CD4-positive, alpha-beta T cell treated with Interleukin-2 at 100 ng/mL for 4 hours (primary cell): ENCODE data around the gene EIF4E2.
"Not testable (repeated sequence)": the region's sequence is repeated elsewhere in the genome, so short reads cannot be mapped to it uniquely, and the experiment has no call there.

Experiments used
- DNase-seq: peaks from one replicate; pipeline ENCODE4 v3.0.0-alpha.2; 2020; ENCODE audit warnings: low spot score

EIF4E2 gene

GRCh38 chr2:232522623-232523401 is 27.7 kb upstream of the EIF4E2 start:
- no peak for DNase-seq

- no peak for DNase-seq
These were observed 27.1 kb upstream of the EIF4E2 start for GRCh38 chr2:232523402-232523681.

GRCh38 chr2:232523682-232524597 is 26.5 kb upstream of the EIF4E2 start:
- no peak for DNase-seq

GRCh38 chr2:232524771-232525170 is 25.7 kb upstream of the EIF4E2 start:
- no peak for DNase-seq

GRCh38 chr2:232525199-232525598 is 25.3 kb upstream of the EIF4E2 start:
- DNase-seq: no peak

- no peak for DNase-seq
These were observed 24.6 kb upstream of the EIF4E2 start, which contains the start of gene CHRND for GRCh38 chr2:232525791-232526371. Gene CHRND (plus strand): TSS chr2:232526160. CDS start chr2:232526216, 56 bp downstream.

- no peak for DNase-seq
These were observed 24.0 kb upstream of the EIF4E2 start for GRCh38 chr2:232526372-232526941.

- DNase-seq: no peak
These were observed 22.5 kb upstream of the EIF4E2 start for GRCh38 chr2:232527905-232528470.

GRCh38 chr2:232528746-232529460 is 21.6 kb upstream of the EIF4E2 start:
- DNase-seq: no peak

GRCh38 chr2:232529806-232530547 is 20.5 kb upstream of the EIF4E2 start:
- DNase-seq: no peak

- DNase-seq: no peak
These were observed 19.7 kb upstream of the EIF4E2 start for GRCh38 chr2:232530626-232531260.

- DNase-seq: no peak
These were observed 18.1 kb upstream of the EIF4E2 start for GRCh38 chr2:232532419-232532818.

GRCh38 chr2:232532821-232533220 is 17.7 kb upstream of the EIF4E2 start:
- DNase-seq: not testable (repeated sequence)

- DNase-seq: no peak
These were observed 16.4 kb upstream of the EIF4E2 start for GRCh38 chr2:232533944-232534710.

- no peak for DNase-seq
These were observed 15.4 kb upstream of the EIF4E2 start for GRCh38 chr2:232534940-232535651.

- no peak for DNase-seq
These were observed 14.5 kb upstream of the EIF4E2 start for GRCh38 chr2:232535761-232536530.

GRCh38 chr2:232537079-232537478 is 13.4 kb upstream of the EIF4E2 start:
- DNase-seq: no peak

GRCh38 chr2:232537499-232537898 is 13.0 kb upstream of the EIF4E2 start:
- DNase-seq: no peak
